Stimulated activated CD8-positive, alpha-beta memory T cell treated with anti-CD3 and anti-CD28 coated beads, Interleukin-4, amount 100 ng/mL, for 4 hours (primary cell): ENCODE measurements around the gene MLEC.

Experiments
- DNase-seq, 2 donors: peaks; one replicate each; pipeline ENCODE4 v3.0.0-alpha.2; 2020; ENCODE audit warnings: low read depth in 2 of 2, low spot score in 1 of 2

The MLEC gene

DNA sequence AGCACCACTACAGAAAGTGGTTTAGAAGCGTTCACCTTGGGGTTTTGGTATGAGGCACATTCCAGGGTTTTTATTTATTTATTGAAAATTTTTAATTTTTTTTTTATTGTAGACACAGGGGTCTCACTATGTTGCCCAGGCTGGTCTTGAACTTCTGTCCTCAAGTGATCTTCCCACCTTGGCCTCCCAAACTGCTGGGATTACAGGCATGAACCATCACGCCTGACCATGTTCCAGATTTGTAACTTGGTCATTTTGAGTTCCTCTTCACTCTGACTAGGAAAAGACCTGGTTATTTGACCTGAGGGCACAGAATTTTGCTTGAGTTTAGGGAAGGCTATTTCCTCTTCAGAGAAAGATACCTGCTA, 3.1 kb downstream of the MLEC start:
- DNase-seq, result no peak

GRCh38 chr12:120690978-120691377, 4.0 kb downstream of the MLEC start:
- DNase-seq, result no peak

GRCh38 chr12:120692524-120693033, 5.6 kb downstream of the MLEC start:
- DNase-seq, result no peak

- DNase-seq, result no peak
These were observed 6.9 kb downstream of the MLEC start for GRCh38 chr12:120693848-120694247.

- DNase-seq, result no peak
These were observed 9.7 kb downstream of the MLEC start for GRCh38 chr12:120696626-120697025.

DNA sequence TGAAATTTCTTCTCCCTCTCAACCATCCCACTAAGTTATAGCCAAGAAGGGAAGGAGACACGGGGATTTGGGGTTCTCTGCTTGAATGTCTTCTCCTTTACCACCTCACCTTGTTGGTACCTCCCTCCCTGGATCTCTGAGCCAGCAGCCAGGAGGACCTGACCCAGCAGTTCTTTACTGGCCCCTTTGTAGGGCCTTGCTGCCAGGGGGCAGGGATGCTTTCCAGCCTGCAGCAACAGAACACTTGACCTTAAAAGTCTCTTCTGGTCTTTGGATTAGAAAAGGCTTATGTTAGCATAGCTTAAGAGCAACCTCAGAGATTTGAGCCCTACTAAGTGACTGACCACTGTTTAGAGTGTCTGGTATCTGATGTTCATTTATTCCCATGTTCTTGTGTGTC, 10.4 kb downstream of the MLEC start:
- DNase-seq, result no peak

- DNase-seq, result no peak
These were observed 11.7 kb downstream of the MLEC start for GRCh38 chr12:120698665-120699064.

DNA sequence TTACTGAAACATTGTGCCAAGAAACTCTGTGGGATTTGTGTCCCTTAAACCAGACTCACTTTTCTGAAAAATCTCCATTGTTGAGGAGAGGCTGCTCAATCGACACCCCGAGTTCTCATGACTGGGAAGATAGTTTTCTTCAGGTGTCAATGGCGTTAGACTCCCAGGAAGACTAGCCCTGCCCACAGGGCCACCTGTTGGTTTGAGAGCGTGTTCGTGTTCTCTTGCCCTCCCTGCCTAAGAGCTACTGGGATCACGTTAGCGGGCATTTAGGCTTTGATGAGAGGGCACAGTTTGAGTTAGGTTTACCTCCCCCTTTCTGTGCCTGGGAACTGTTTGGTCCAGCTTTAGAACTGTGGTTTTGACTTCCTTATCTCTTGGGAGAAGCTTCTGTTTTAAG, 12.6 kb downstream of the MLEC start:
- no peak for DNase-seq

GRCh38 chr12:120700886-120701285, 13.9 kb downstream of the MLEC start:
- DNase-seq, result no peak

GRCh38 chr12:120702637-120703036, 15.7 kb downstream of the MLEC start:
- no peak for DNase-seq

GRCh38 chr12:120703311-120703942, 16.5 kb downstream of the MLEC start:
- no peak for DNase-seq

GRCh38 chr12:120705618-120706017, 18.7 kb downstream of the MLEC start:
- DNase-seq, result no peak

- no peak for DNase-seq
These were observed 19.1 kb downstream of the MLEC start for GRCh38 chr12:120706029-120706428.

- DNase-seq, result no peak
These were observed 21.7 kb downstream of the MLEC start for GRCh38 chr12:120708651-120709050.

GRCh38 chr12:120710031-120710804, 23.3 kb downstream of the MLEC start, which contains the start of gene UNC119B:
UNC119B (plus strand) TSS chr12:120710458; CDS start chr12:120710475, 17 bp downstream.
- DNase-seq, result peak; percentile 47 to 58

- no peak for DNase-seq
These were observed 23.9 kb downstream of the MLEC start for GRCh38 chr12:120710805-120711296.

DNA sequence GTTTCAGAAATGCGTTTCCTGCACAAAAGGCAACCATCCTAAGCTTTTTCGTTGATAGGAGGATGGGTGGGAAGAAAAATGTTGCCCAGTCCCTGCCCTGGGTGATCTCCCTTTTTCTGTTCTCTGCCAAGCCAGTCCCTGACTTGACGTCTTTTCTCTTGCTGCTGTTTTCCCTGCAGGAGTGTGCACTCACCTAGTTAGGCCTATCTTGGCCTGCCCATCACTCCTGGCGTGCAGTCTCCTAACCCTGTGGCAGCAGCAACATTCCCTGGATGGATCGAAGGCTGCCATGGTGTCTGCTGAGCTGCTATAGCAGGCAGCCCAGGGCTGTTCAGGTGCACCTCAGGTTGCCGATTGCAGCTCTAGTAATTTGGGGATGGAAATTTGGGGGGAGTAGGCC, 24.5 kb downstream of the MLEC start:
- no peak for DNase-seq

GRCh38 chr12:120712610-120713009, 25.7 kb downstream of the MLEC start:
- DNase-seq, result no peak

- DNase-seq, result peak; percentile 33 to 46
These were observed 27.0 kb downstream of the MLEC start for GRCh38 chr12:120713861-120714482.

DNA sequence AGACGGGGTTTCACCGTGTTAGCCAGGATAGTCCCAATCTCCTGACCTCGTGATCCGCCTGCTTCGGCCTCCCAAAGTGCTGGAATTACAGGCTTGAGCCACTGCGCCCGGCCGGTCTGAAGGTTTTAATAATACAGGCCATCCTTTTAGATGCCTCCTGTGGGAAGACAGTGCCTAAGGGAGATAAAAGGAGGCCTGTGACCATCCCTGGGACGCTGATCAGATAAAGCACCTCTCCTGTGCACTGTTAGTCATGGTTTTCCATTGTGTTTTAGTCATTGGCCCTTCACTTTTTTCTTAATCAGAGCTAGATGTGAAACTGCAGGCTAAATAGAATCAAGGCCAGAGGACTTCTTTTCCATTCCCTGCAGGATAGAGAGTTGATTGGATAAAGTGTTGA, 31.1 kb downstream of the MLEC start:
- DNase-seq, result no peak

GRCh38 chr12:120719072-120719471, 32.1 kb downstream of the MLEC start:
- no peak for DNase-seq
